AG09309 (cell line): ENCODE data around the gene SLC4A7.

Source experiments
- DNase-seq: peaks from one replicate; pipeline ENCODE4 v3.0.0-alpha.2; 2010; ENCODE audit warnings: low read depth
- H3K4me3 ChIP-seq: 2 replicates; pipeline ENCODE4 v1.5.1; 2011; ENCODE audit warnings: mild to moderate bottlenecking, low read depth, low read length, moderate library complexity; ENCODE audit not compliant: control insufficient read depth
- TF ChIP-seq, protein P1 (sequence below): IDR thresholded peaks from 2 replicates; pipeline ENCODE4 v1.5.1; 2011; ENCODE audit warnings: mild to moderate bottlenecking, low read depth, low read length, inconsistent platforms; ENCODE audit not compliant: insufficient read depth, control insufficient read depth; ENCODE audit errors: missing control alignments

Gene SLC4A7

DNA sequence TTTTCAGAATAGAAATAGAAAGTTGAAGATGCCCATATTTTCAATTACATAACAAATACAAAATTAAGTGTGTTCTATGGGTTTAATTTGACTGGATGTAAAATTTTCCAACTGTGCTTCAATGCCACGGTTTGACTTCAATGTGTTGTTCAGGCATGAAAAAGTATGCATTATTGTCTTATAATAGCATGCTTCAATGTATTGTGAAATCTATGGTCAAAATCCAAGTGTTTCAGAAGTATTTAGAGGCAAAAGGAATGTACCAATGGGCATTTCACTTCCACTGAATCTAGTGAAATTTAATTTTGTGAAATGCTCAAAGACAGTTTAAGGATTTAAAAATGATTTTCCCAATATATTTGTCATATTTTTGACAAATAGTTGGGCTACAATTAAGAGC lies 131.0 kb downstream of the SLC4A7 start:
- no peak overlapping the region for H3K4me3 ChIP-seq
- DNase-seq, result no peak
- TF ChIP-seq, protein P1, sequence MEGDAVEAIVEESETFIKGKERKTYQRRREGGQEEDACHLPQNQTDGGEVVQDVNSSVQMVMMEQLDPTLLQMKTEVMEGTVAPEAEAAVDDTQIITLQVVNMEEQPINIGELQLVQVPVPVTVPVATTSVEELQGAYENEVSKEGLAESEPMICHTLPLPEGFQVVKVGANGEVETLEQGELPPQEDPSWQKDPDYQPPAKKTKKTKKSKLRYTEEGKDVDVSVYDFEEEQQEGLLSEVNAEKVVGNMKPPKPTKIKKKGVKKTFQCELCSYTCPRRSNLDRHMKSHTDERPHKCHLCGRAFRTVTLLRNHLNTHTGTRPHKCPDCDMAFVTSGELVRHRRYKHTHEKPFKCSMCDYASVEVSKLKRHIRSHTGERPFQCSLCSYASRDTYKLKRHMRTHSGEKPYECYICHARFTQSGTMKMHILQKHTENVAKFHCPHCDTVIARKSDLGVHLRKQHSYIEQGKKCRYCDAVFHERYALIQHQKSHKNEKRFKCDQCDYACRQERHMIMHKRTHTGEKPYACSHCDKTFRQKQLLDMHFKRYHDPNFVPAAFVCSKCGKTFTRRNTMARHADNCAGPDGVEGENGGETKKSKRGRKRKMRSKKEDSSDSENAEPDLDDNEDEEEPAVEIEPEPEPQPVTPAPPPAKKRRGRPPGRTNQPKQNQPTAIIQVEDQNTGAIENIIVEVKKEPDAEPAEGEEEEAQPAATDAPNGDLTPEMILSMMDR, result no peak

DNA sequence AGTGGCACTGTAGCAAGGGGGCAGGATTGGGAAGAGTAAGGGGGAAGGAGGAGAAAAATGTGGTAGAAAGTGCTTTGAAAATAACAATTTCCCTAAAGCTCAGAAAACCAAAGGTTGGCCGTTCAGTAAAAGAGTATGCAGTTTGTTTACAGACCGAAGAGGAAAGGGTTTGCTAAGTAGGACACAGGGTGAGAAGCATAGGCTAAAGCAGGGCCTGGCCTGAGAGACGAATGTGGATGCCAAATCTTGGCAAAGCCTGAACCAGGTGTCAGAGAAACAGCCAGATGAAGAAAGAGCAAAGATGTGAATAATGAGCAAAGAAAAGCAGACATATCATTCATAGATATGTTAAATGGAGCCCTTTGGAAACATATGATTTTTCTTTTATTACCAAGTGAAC lies 132.1 kb downstream of the SLC4A7 start:
- DNase-seq, result no peak
- H3K4me3 ChIP-seq, result no peak overlapping the region
- TF ChIP-seq, protein P1, result no peak

DNA sequence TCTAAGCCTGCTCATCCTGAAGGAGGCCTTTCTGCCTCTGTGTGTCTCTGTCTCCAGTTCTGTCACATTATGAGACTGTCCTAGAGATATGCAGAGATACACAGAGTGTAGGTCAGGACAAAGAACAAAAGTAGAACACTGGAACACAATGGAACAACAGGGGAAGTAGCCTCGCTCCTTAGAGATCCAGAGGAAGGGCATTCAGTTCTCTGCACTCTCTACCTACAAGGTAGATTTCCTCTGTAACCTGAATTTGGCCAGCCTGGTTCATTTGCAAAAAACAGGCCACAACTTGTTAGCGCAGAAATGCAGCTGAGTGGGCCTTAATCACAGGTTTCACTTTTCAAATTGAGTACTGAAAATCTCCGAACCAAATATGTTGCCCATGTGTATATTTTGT lies 134.4 kb downstream of the SLC4A7 start:
- no peak for DNase-seq
- TF ChIP-seq, protein P1, result no peak
- no peak overlapping the region for H3K4me3 ChIP-seq

DNA sequence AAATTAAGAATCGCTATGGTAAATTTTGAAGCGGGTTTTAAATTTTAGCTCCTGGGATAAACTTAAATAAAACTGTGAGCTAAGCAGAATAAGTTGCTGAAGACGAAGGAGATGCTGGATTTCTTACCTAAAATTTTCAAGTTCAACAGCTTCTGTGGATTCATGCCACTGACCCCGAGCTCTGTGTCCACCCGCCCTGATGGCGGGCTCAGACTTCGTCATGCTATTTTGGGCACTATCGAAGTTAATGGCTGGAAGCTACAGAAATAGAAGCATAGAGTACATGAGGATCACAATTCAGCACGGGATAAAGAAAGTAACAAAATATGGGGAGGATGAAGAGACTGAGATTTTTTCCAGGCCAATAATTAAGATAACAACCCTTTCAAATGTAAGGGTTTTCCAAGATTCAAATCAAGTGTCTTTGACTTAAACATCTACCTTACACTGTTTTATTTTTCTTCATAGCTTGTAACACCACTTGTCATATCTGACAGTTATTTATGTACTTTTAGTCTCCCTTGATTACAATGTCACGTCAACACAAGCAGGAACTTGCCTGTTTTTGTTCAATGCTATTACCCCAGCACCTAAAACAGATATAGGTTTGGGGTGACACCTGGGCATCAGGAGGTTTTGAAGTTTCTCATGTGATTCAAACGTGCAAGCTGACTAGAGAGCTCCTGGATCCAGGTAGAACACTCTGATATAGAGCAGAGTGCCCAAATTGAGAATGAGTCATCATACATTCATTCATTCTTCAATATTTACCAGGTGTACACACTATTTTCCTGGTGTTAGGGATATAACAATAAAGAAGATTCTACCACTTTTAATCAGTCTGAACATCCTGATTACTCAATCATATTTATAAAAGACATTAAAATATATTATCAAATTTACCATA lies 138.0 kb downstream of the SLC4A7 start:
- TF ChIP-seq, protein P1, result no peak
- DNase-seq, result no peak
- H3K4me3 ChIP-seq, result no peak overlapping the region

DNA sequence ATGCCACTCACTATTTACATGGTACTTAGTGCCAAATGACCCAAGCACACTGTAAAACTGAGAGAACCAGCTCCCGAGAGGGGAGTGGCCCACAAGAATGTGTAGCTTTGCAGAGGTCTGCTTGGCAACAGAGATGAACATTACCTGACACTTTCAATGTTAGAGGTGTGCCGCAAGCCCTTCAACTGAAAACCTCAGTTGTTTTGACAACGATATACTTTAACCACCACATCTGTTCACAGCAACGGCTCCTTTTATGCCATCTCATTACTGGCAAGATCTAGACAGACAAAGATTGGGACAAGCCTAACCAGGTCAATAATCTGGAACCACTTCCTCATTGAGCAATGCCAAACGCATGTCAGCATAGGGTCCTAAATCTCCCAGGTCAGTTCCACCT lies 138.7 kb downstream of the SLC4A7 start:
- TF ChIP-seq, protein P1, result no peak
- DNase-seq, result no peak
- H3K4me3 ChIP-seq, result no peak overlapping the region

DNA sequence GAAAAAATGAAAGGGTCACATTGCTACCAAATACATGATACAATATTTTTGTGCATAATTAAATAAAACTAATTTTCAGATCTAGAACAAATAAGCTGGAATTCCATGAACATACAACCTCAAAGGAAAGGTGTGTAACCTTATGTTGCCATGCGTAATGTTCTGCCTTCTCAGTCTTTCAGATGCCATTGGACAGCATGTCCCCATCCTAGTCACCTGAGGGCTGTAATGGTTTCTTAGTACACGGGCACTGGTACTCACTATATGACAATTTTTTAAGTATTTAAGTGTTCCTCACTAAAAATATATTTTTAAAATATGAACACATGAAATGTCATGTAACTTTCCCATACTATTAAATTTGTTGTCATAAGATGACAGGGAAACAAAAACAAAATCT lies 139.1 kb downstream of the SLC4A7 start:
- H3K4me3 ChIP-seq, result no peak overlapping the region
- no peak for DNase-seq
- TF ChIP-seq, protein P1, result no peak
